H9 (cell line): ENCODE measurements around the gene THSD7A. TPM values are rescaled to one million over a fixed set of nuclear protein-coding genes. Genes with fewer than 3 reads are reported as not detected.

Experiments used
- DNase-seq: peaks from one replicate; pipeline ENCODE4 v3.0.0-alpha.2; 2017
- H2AFZ ChIP-seq: one replicate; pipeline ENCODE4 v1.6.1; 2013; ENCODE audit warnings: mild to moderate bottlenecking, low read length, control low read depth, moderate library complexity
- H2AK5ac ChIP-seq: 2 replicates; pipeline ENCODE4 v1.6.1; 2013; ENCODE audit warnings: low read length, control low read depth, mixed read lengths; ENCODE audit not compliant: insufficient read length
- H2BK120ac ChIP-seq: one replicate; pipeline ENCODE4 v1.6.1; 2013; ENCODE audit warnings: low read depth, mild to moderate bottlenecking, low read length, control low read depth, inconsistent platforms; ENCODE audit not compliant: poor library complexity, severe bottlenecking
- H2BK12ac ChIP-seq: 2 replicates; pipeline ENCODE4 v1.6.1; 2013; ENCODE audit warnings: low read length, control low read depth, mixed read lengths, low read depth; ENCODE audit not compliant: insufficient read length
- H2BK15ac ChIP-seq: 2 replicates; pipeline ENCODE4 v1.6.1; 2013; ENCODE audit warnings: low read depth, low read length, control low read depth
- H2BK20ac ChIP-seq: one replicate; pipeline ENCODE4 v1.6.1; 2013; ENCODE audit warnings: low read depth, mild to moderate bottlenecking, low read length, control low read depth, inconsistent platforms; ENCODE audit not compliant: poor library complexity, severe bottlenecking
- H2BK5ac ChIP-seq: 2 replicates; pipeline ENCODE4 v1.6.1; 2013; ENCODE audit warnings: low read length, control low read depth, mixed read lengths; ENCODE audit not compliant: insufficient read length
- H3K14ac ChIP-seq: 2 replicates; pipeline ENCODE4 v1.6.1; 2013; ENCODE audit warnings: low read length, control low read depth; ENCODE audit not compliant: insufficient read depth
- H3K18ac ChIP-seq: 2 replicates; pipeline ENCODE4 v1.6.1; 2013; ENCODE audit warnings: low read depth, mild to moderate bottlenecking, mixed read lengths, low read length, control low read depth; ENCODE audit not compliant: insufficient read length
- H3K23ac ChIP-seq: 2 replicates; pipeline ENCODE4 v1.6.1; 2013; ENCODE audit warnings: low read length, control low read depth, mixed read lengths, low read depth; ENCODE audit not compliant: insufficient read length
- H3K23me2 ChIP-seq: 2 replicates; pipeline ENCODE4 v1.6.1; 2013; ENCODE audit warnings: low read depth, mild to moderate bottlenecking, mixed read lengths, low read length, control low read depth; ENCODE audit not compliant: insufficient read length, poor library complexity, severe bottlenecking
- H3K27ac ChIP-seq: 2 replicates; pipeline ENCODE4 v1.5.1; 2013; ENCODE audit warnings: low read length, control low read depth, mixed read lengths, low read depth; ENCODE audit not compliant: insufficient read length
- H3K27me3 ChIP-seq: 2 replicates; pipeline ENCODE4 v1.6.1; 2013; ENCODE audit warnings: low read length, control low read depth, inconsistent platforms; ENCODE audit not compliant: insufficient read depth
- H3K4ac ChIP-seq: 2 replicates; pipeline ENCODE4 v1.6.1; 2013; ENCODE audit warnings: low read depth, mild to moderate bottlenecking, control low read depth, inconsistent platforms, low read length, moderate library complexity
- H3K4me1 ChIP-seq: 2 replicates; pipeline ENCODE4 v1.6.1; 2013; ENCODE audit warnings: low read length, control low read depth, inconsistent platforms; ENCODE audit not compliant: insufficient read depth
- H3K4me2 ChIP-seq: 2 replicates; pipeline ENCODE4 v1.6.1; 2013; ENCODE audit warnings: low read length, control low read depth, mixed read lengths; ENCODE audit not compliant: insufficient read length, insufficient read depth
- H3K56ac ChIP-seq: 2 replicates; pipeline ENCODE4 v1.6.1; 2013; ENCODE audit warnings: low read depth, mild to moderate bottlenecking, mixed read lengths, low read length, control low read depth; ENCODE audit not compliant: insufficient read length
- H3K79me1 ChIP-seq: 2 replicates; pipeline ENCODE4 v1.6.1; 2013; ENCODE audit warnings: low read depth, mild to moderate bottlenecking, moderate library complexity, low read length, control low read depth, inconsistent platforms; ENCODE audit not compliant: insufficient read depth, poor library complexity, severe bottlenecking
- H3K79me2 ChIP-seq: 2 replicates; pipeline ENCODE4 v1.6.1; 2013; ENCODE audit warnings: low read length, control low read depth, inconsistent platforms; ENCODE audit not compliant: insufficient read depth
- H3K9ac ChIP-seq: 2 replicates; pipeline ENCODE4 v1.6.1; 2013; ENCODE audit warnings: low read length, control low read depth, mixed read lengths; ENCODE audit not compliant: insufficient read length; ENCODE audit errors: extremely low read depth
- H3K9me3 ChIP-seq: one replicate; pipeline ENCODE4 v1.6.1; 2013; ENCODE audit warnings: low read depth, low read length, inconsistent platforms; ENCODE audit not compliant: control insufficient read depth
- H3T11ph ChIP-seq: one replicate; pipeline ENCODE4 v1.6.1; 2013; ENCODE audit warnings: mild to moderate bottlenecking, low read length, control low read depth, inconsistent platforms
- H4K20me1 ChIP-seq: one replicate; pipeline ENCODE4 v1.6.1; 2013; ENCODE audit not compliant: control insufficient read depth, insufficient read length, insufficient read depth
- H4K5ac ChIP-seq: 2 replicates; pipeline ENCODE4 v1.6.1; 2013; ENCODE audit warnings: low read depth, mild to moderate bottlenecking, mixed read lengths, low read length, control low read depth; ENCODE audit not compliant: insufficient read length
- H4K8ac ChIP-seq: replicated peaks from 2 replicates; pipeline ENCODE4 v1.6.1; 2013; ENCODE audit warnings: low read length, control low read depth, mixed read lengths, low read depth; ENCODE audit not compliant: insufficient read length
- H4K91ac ChIP-seq: 2 replicates; pipeline ENCODE4 v1.6.1; 2013; ENCODE audit warnings: low read depth, mild to moderate bottlenecking, moderate library complexity, mixed read lengths, low read length, control low read depth; ENCODE audit not compliant: insufficient read length
- H3K27ac Mint-ChIP-seq, 3 experiments: 2 replicates in 2 of 3; 3 replicates in 1 of 3; pipeline ENCODE4 v1.8.0; 2020 to 2021; ENCODE audit warnings: mixed read lengths in 3 of 3, mild to moderate bottlenecking in 1 of 3, moderate library complexity in 1 of 3
- H3K27me3 Mint-ChIP-seq: 2 replicates; pipeline ENCODE4 v1.8.0; 2021; ENCODE audit warnings: low read depth, mild to moderate bottlenecking, moderate library complexity, mixed read lengths
- H3K36me3 Mint-ChIP-seq, 3 experiments: 2 replicates in 2 of 3; 3 replicates in 1 of 3; pipeline ENCODE4 v1.8.0; 2020 to 2021; ENCODE audit warnings: low read depth in 3 of 3, mixed read lengths in 3 of 3; ENCODE audit not compliant: insufficient read depth in 1 of 3
- H3K4me1 Mint-ChIP-seq, 2 experiments: 2 replicates each; pipeline ENCODE4 v1.8.0; 2020; ENCODE audit warnings: mixed read lengths in 2 of 2
- H3K4me3 Mint-ChIP-seq, 2 experiments: 2 replicates in 1 of 2; 3 replicates in 1 of 2; pipeline ENCODE4 v1.8.0; 2020 to 2021; ENCODE audit warnings: mild to moderate bottlenecking in 2 of 2, mixed read lengths in 2 of 2, moderate library complexity in 1 of 2
- H3K9me3 Mint-ChIP-seq, 2 experiments: 2 replicates in 1 of 2; 3 replicates in 1 of 2; pipeline ENCODE4 v1.8.0; 2020; ENCODE audit warnings: mild to moderate bottlenecking in 2 of 2, mixed read lengths in 2 of 2, moderate library complexity in 1 of 2
- WGBS: extraction: QIAGEN DNeasy Blood & Tissue Kit; methylation state at CpG from one replicate; pipeline ENCODE4 v1.1.7; 2013; ENCODE audit warnings: missing lambda C conversion rate, low lambda C conversion rate, mixed read lengths; ENCODE audit not compliant: insufficient read length; ENCODE audit errors: extremely low coverage; 5-methylcytosine and 5-hydroxymethylcytosine counted together
- total RNA-seq: library from RNA; stranded (reverse); gene quantifications from 2 replicates; pipeline ENCODE4 v1.2.1, GENCODE V29; 2021
- TF ChIP-seq, protein P1 (sequence below): fragments of 200-600 bp; sonication (generic); conservative IDR thresholded peaks from 3 replicates; pipeline ENCODE4 v1.8.0; 2021; ENCODE audit warnings: antibody characterized with exemption, mild to moderate bottlenecking

The THSD7A gene
- total RNA-seq, 1 experiment from 2014 or later, result 0.42 TPM

DNA sequence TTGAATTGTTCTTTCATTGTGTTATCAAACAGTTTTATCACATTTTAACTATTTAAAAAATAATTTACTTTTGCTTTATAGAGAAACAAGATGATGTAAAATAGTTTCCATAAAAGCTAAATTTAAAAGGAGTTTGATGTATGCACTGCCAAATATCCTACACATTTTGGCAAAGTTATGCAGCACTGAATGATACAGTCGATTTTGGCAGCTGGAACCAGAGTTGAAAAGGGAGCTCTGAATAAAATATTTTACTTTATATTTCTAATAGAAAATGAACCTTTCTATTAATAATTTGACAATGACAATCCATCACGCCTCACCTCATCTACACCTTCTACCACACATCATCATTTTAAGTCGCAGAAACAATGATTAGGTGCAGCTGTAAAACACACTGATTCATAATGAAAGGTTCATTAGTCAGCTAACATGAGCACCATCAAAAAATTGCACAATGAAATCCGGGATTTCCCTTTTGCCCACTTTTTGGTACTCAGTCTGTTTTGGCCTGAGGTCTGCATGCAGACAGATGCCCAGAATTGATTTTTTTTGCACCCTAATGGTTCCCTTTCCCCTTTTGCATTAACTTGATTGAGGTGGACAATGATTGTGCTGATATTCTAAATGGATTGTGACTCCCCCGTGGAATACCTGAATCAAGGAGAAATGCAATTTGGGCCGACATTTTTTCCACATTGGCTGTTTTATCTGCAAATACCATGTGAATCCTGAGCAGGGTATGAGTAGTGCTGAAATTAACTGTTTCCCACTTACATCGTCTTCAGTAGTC is 105.8 kb downstream of the THSD7A start:
- Histone ChIP-seq H3K79me1 (no peaks in the 10 kb centered on the region), H2AFZ (no peak overlapping the region), H3K23me2 (no peaks in the 10 kb centered on the region), H3K9me3 (no peaks in the 10 kb centered on the region), H3K27ac (no peak overlapping the region), H4K5ac (no peak overlapping the region), H2BK120ac (no peak overlapping the region), H2BK12ac (no peak overlapping the region), H3K27me3 (no peaks in the 10 kb centered on the region), H2BK5ac (no peak overlapping the region), H3K4me1 (no peaks in the 10 kb centered on the region), H3T11ph (no peak overlapping the region), H2BK20ac (no peak overlapping the region), H3K23ac (no peak overlapping the region), H3K4me2 (no peak overlapping the region), H2BK15ac (no peak overlapping the region), H3K18ac (no peak overlapping the region), H3K9ac (no peak overlapping the region), H4K20me1 (no peaks in the 10 kb centered on the region), H2AK5ac (no peak overlapping the region), H3K4ac (no peak overlapping the region), H4K91ac (no peak overlapping the region), H4K8ac (no peak overlapping the region), H3K79me2 (no peaks in the 10 kb centered on the region), H3K56ac (no peak overlapping the region), H3K14ac (no peak overlapping the region)
- Mint-ChIP-seq H3K27ac (no peak overlapping the region), H3K27me3 (no peaks in the 10 kb centered on the region), H3K36me3 (no peaks in the 10 kb centered on the region), H3K4me3 (no peak overlapping the region), H3K4me1 (no peaks in the 10 kb centered on the region), H3K9me3 (no peaks in the 10 kb centered on the region)
- WGBS, result no CpG with 5 or more reads among the region's 7 CpGs
- TF ChIP-seq, protein P1, sequence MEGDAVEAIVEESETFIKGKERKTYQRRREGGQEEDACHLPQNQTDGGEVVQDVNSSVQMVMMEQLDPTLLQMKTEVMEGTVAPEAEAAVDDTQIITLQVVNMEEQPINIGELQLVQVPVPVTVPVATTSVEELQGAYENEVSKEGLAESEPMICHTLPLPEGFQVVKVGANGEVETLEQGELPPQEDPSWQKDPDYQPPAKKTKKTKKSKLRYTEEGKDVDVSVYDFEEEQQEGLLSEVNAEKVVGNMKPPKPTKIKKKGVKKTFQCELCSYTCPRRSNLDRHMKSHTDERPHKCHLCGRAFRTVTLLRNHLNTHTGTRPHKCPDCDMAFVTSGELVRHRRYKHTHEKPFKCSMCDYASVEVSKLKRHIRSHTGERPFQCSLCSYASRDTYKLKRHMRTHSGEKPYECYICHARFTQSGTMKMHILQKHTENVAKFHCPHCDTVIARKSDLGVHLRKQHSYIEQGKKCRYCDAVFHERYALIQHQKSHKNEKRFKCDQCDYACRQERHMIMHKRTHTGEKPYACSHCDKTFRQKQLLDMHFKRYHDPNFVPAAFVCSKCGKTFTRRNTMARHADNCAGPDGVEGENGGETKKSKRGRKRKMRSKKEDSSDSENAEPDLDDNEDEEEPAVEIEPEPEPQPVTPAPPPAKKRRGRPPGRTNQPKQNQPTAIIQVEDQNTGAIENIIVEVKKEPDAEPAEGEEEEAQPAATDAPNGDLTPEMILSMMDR, result no peak
- DNase-seq, result no peak
